ENCODE measurements around the gene TIAL1. TPM values are rescaled to one million over a fixed set of nuclear protein-coding genes. Genes with fewer than 3 reads are reported as not detected.

TIAL1 gene
- total RNA-seq, 1 donor from 2014 or later, result 184 TPM

- no peaks in the 10 kb centered on the region for H3K9me3 Mint-ChIP-seq (ENCODE audit: unreplicated experiment)
- H3K27ac Mint-ChIP-seq (ENCODE audit: unreplicated experiment), result no peak overlapping the region
- H3K27me3 Mint-ChIP-seq (ENCODE audit: unreplicated experiment), result no peaks in the 10 kb centered on the region
- DNase-seq (ENCODE audit: low spot score), result no peak
- no peak for TF ChIP-seq CTCF (IDR thresholded peaks at IDR 0.05; ENCODE audit: unreplicated experiment)
- no peak overlapping the region for H3K4me3 Mint-ChIP-seq (ENCODE audit: unreplicated experiment)
- peaks cover 6% of the 10 kb centered on the region for H3K4me1 Mint-ChIP-seq (ENCODE audit: unreplicated experiment)
- no peaks in the 10 kb centered on the region for H3K36me3 Mint-ChIP-seq (ENCODE audit: low read depth, unreplicated experiment)
These were observed 17.0 kb upstream of the TIAL1 start for GRCh38 chr10:119613741-119614140.

GRCh38 chr10:119611433-119611832, 14.7 kb upstream of the TIAL1 start:
- Mint-ChIP-seq H3K27me3 (ENCODE audit: unreplicated experiment) (no peaks in the 10 kb centered on the region), H3K9me3 (ENCODE audit: unreplicated experiment) (no peaks in the 10 kb centered on the region), H3K36me3 (ENCODE audit: low read depth, unreplicated experiment) (no peaks in the 10 kb centered on the region), H3K27ac (ENCODE audit: unreplicated experiment) (no peak overlapping the region), H3K4me3 (ENCODE audit: unreplicated experiment) (no peak overlapping the region), H3K4me1 (ENCODE audit: unreplicated experiment) (no peaks in the 10 kb centered on the region)
- no peak for DNase-seq (ENCODE audit: low spot score)
- TF ChIP-seq CTCF (IDR thresholded peaks at IDR 0.05; ENCODE audit: unreplicated experiment), result no peak

- Mint-ChIP-seq H3K9me3 (ENCODE audit: unreplicated experiment) (no peaks in the 10 kb centered on the region), H3K4me3 (ENCODE audit: unreplicated experiment) (no peak overlapping the region), H3K27me3 (ENCODE audit: unreplicated experiment) (no peaks in the 10 kb centered on the region), H3K36me3 (ENCODE audit: low read depth, unreplicated experiment) (no peaks in the 10 kb centered on the region), H3K27ac (ENCODE audit: unreplicated experiment) (no peak overlapping the region), H3K4me1 (ENCODE audit: unreplicated experiment) (no peaks in the 10 kb centered on the region)
- no peak for TF ChIP-seq CTCF (IDR thresholded peaks at IDR 0.05; ENCODE audit: unreplicated experiment)
- DNase-seq (ENCODE audit: low spot score), result no peak
These were observed 12.8 kb upstream of the TIAL1 start for GRCh38 chr10:119609516-119609915.

- H3K36me3 Mint-ChIP-seq (ENCODE audit: low read depth, unreplicated experiment), result no peaks in the 10 kb centered on the region
- no peaks in the 10 kb centered on the region for H3K4me1 Mint-ChIP-seq (ENCODE audit: unreplicated experiment)
- no peaks in the 10 kb centered on the region for H3K9me3 Mint-ChIP-seq (ENCODE audit: unreplicated experiment)
- H3K27ac Mint-ChIP-seq (ENCODE audit: unreplicated experiment), result no peak overlapping the region
- no peak overlapping the region for H3K4me3 Mint-ChIP-seq (ENCODE audit: unreplicated experiment)
- no peaks in the 10 kb centered on the region for H3K27me3 Mint-ChIP-seq (ENCODE audit: unreplicated experiment)
- TF ChIP-seq CTCF (IDR thresholded peaks at IDR 0.05; ENCODE audit: unreplicated experiment), result no peak
- DNase-seq (ENCODE audit: low spot score), result peak; percentile 44
These were observed 11.8 kb upstream of the TIAL1 start for GRCh38 chr10:119608316-119609155.

GRCh38 chr10:119604468-119604867, 7.7 kb upstream of the TIAL1 start:
- H3K4me3 Mint-ChIP-seq (ENCODE audit: unreplicated experiment), result no peak overlapping the region
- no peak for TF ChIP-seq CTCF (IDR thresholded peaks at IDR 0.05; ENCODE audit: unreplicated experiment)
- H3K27ac Mint-ChIP-seq (ENCODE audit: unreplicated experiment), result no peak overlapping the region
- H3K9me3 Mint-ChIP-seq (ENCODE audit: unreplicated experiment), result no peaks in the 10 kb centered on the region
- no peaks in the 10 kb centered on the region for H3K4me1 Mint-ChIP-seq (ENCODE audit: unreplicated experiment)
- no peak for DNase-seq (ENCODE audit: low spot score)
- H3K36me3 Mint-ChIP-seq (ENCODE audit: low read depth, unreplicated experiment), result no peaks in the 10 kb centered on the region
- H3K27me3 Mint-ChIP-seq (ENCODE audit: unreplicated experiment), result no peaks in the 10 kb centered on the region

Measured in endothelial cell (in vitro differentiated cells).